Panc1 (cell line): ENCODE results near the gene FBXO30. TPM values are rescaled to one million over a fixed set of nuclear protein-coding genes. Genes with fewer than 3 reads are reported as not detected.

ENCODE experiments used
- ATAC-seq: fragments of 200-7000 bp; cut with Tn5 transposase; 2 replicates; pipeline ENCODE4 v1.9.1; 2020; ENCODE audit warnings: mild to moderate bottlenecking, moderate library complexity
- BruUV-seq: library from RNA; stranded (reverse); fragments of 400-500 nt; replicated peaks from 2 replicates; lab custom pipeline; 2021; lab: Mats Ljungman, UMichigan
- CTCF ChIA-PET: fragments of 300-600 bp; sonication (Branson Sonifier 250); formaldehyde crosslinking; loops from one replicate; lab custom pipeline; 2022; ENCODE audit warnings: antibody characterized with exemption; lab: Charles Lee
- POLR2A ChIA-PET: fragments of 300-600 bp; sonication (Branson Sonifier 250); formaldehyde crosslinking; loops from one replicate; lab custom pipeline; 2022; ENCODE audit warnings: antibody characterized with exemption; lab: Charles Lee
- DNase-seq: peaks from one replicate; pipeline ENCODE4 v3.0.0-alpha.2; 2010; ENCODE audit warnings: low read depth, low spot score
- H3K27ac ChIP-seq: 2 replicates; pipeline ENCODE4 v1.5.1; 2011; ENCODE audit warnings: mild to moderate bottlenecking, low read length, inconsistent platforms
- H3K27me3 ChIP-seq: fragments of 200-500 bp; sonication (Bioruptor generic); 2 replicates; pipeline ENCODE4 v1.6.0; 2014; ENCODE audit warnings: low read length, inconsistent platforms; ENCODE audit not compliant: control insufficient read depth, insufficient read depth
- H3K36me3 ChIP-seq: fragments of 200-500 bp; sonication (Bioruptor generic); 2 replicates; pipeline ENCODE4 v1.5.1; 2014; ENCODE audit warnings: inconsistent platforms, mild to moderate bottlenecking, low read length, moderate library complexity; ENCODE audit not compliant: control insufficient read depth, insufficient read depth
- H3K4me1 ChIP-seq: 2 replicates; pipeline ENCODE4 v1.5.1; 2011; ENCODE audit warnings: inconsistent platforms, mild to moderate bottlenecking, low read length, moderate library complexity; ENCODE audit not compliant: control insufficient read depth, insufficient read depth
- H3K4me3 ChIP-seq, 2 experiments: 2 replicates each; pipeline ENCODE4 v1.5.1; 2011 to 2012; ENCODE audit warnings: low read depth in 2 of 2, low read length in 2 of 2, mild to moderate bottlenecking in 2 of 2, inconsistent platforms in 1 of 2, moderate library complexity in 1 of 2
- H3K9me3 ChIP-seq: fragments of 200-500 bp; sonication (Bioruptor generic); 2 replicates; pipeline ENCODE4 v1.5.1; 2014; ENCODE audit warnings: low read depth, mild to moderate bottlenecking, inconsistent platforms, low read length, moderate library complexity; ENCODE audit not compliant: control insufficient read depth, insufficient read depth
- CTCF ChIP-seq: fragments of 450-650 bp; IDR thresholded peaks from 2 replicates; pipeline ENCODE4 v1.5.1; 2017; ENCODE audit warnings: mild to moderate bottlenecking
- POLR2AphosphoS5 ChIP-seq: IDR thresholded peaks from 2 replicates; pipeline ENCODE4 v1.6.1; 2012; ENCODE audit warnings: mild to moderate bottlenecking, low read depth, low read length, moderate library complexity
- REST ChIP-seq, 2 experiments: IDR thresholded peaks; 2 replicates each; pipeline ENCODE4 v1.6.1; 2011 to 2012; ENCODE audit warnings: low read depth in 2 of 2, control low read depth in 1 of 2, low read length in 1 of 2, mild to moderate bottlenecking in 1 of 2, moderate library complexity in 1 of 2; ENCODE audit not compliant: insufficient read depth in 1 of 2
- SIN3A ChIP-seq: IDR thresholded peaks from 2 replicates; pipeline ENCODE4 v1.6.1; 2012; ENCODE audit warnings: low read depth, mild to moderate bottlenecking, low read length, moderate library complexity, borderline replicate concordance; ENCODE audit not compliant: insufficient read depth
- TCF7L2 ChIP-seq: IDR thresholded peaks from 2 replicates; pipeline ENCODE4 v1.6.1; 2011; ENCODE audit warnings: mild to moderate bottlenecking, low read depth, low read length, inconsistent platforms
- in situ Hi-C: cut with HindIII; loops from 2 replicates; pipeline ENCODE4 v1.10.0; 2016; ENCODE audit warnings: low sequenced_read_pairs, low pct_unique_long_range_greater_than_20kb
- intact Hi-C: fragments of 100-400 bp; cut with micrococcal nuclease; formaldehyde crosslinking; loops from one replicate; pipeline ENCODE4 v1.10.0; 2022; ENCODE audit not compliant: unreplicated experiment
- total RNA-seq: library from RNA; stranded (reverse); gene quantifications from one replicate; pipeline ENCODE4 v1.2.1, GENCODE V29; 2021; ENCODE audit not compliant: unreplicated experiment

The FBXO30 gene
- total RNA-seq, 1 experiment from 2014 or later = 9.5 TPM

DNA sequence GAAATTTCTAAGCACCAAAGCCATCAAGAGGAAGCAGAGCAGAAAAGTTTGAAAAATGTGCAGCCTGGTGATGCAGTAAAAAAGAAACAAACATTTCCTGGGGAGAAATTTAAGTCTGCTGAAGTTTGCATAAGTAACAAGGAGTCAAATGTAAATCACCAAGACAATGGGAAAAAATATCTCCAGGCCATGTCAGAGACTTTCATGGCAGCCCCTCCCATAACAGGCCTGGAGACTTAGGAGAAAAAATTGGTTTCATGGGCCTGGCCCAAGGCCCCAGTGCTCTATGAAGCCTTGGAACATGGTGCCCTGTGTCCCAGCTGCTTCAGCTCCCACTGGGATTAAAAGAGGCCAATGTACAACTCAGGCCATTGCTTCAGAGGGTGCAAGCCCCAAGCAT is 49.1 kb downstream of the FBXO30 start:
- no TSS peak for BruUV-seq
- no peak for ATAC-seq

DNA sequence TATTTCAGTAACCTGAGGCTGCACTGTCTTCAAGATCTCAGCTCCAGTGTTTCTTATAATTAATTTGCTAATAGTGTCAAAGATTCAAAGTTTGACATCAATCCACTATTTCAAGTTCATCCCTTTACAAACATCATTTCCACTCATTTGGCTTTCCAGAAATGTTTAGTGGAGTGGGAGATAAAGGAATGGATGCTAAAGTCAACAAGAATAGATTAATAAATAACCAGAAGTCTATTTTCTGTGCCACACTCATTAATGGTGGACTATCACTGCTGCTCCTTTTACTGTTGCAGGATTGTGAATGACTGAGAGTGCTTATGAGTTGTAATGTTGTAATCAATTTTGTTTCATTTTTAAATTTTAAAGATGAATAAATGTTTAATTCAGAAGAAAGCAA is 50.9 kb downstream of the FBXO30 start:
- ChIA-PET CTCF (no interaction called here), POLR2A (no interaction called here)
- TF ChIP-seq TCF7L2 = no peak
- no peak for TF ChIP-seq SIN3A
- TF ChIP-seq POLR2AphosphoS5 = no peak
- TF ChIP-seq REST (IDR thresholded peaks at IDR 0.05; ENCODE audit: insufficient read depth in 1 of 2, low read depth in 2 of 2, low read length in 1 of 2) = no peak
- no peak for TF ChIP-seq CTCF
- BruUV-seq = no TSS peak
- no peaks in the 10 kb centered on the region for H3K27me3 ChIP-seq
- no peaks in the 10 kb centered on the region for H3K36me3 ChIP-seq
- H3K27ac ChIP-seq = no peak overlapping the region
- DNase-seq (no peak), ATAC-seq (no peak)
- H3K4me1 ChIP-seq = no peaks in the 10 kb centered on the region
- H3K4me3 ChIP-seq = no peak overlapping the region
- no peaks in the 10 kb centered on the region for H3K9me3 ChIP-seq
- in situ Hi-C loops (no loop called here), intact Hi-C loops (no loop called here)

More for the DNA sequence above, 49.1 kb downstream of the FBXO30 start:
- Histone ChIP-seq H3K27me3 (no peaks in the 10 kb centered on the region), H3K9me3 (no peaks in the 10 kb centered on the region), H3K36me3 (no peaks in the 10 kb centered on the region), H3K4me3 (no peak overlapping the region), H3K27ac (no peak overlapping the region), H3K4me1 (no peaks in the 10 kb centered on the region)
- intact Hi-C loops = no loop called here
- in situ Hi-C loops = no loop called here
- TF ChIP-seq TCF7L2 (no peak), POLR2AphosphoS5 (no peak), SIN3A (no peak), CTCF (no peak), REST (IDR thresholded peaks at IDR 0.05; ENCODE audit: insufficient read depth in 1 of 2, low read depth in 2 of 2, low read length in 1 of 2) (no peak)
- ChIA-PET CTCF (no interaction called here), POLR2A (no interaction called here)
- no peak for DNase-seq
